Colon (tissue), 2 donors: ENCODE data around the gene GSK3B.

Experiments used
- FAIRE-seq: peaks from 2 replicates; lab custom pipeline; 2012; peaks lifted over from hg19 to GRCh38; lab: Jason Lieb, UNC
- donor health status: control.
- donor health status: control.

GSK3B gene

DNA sequence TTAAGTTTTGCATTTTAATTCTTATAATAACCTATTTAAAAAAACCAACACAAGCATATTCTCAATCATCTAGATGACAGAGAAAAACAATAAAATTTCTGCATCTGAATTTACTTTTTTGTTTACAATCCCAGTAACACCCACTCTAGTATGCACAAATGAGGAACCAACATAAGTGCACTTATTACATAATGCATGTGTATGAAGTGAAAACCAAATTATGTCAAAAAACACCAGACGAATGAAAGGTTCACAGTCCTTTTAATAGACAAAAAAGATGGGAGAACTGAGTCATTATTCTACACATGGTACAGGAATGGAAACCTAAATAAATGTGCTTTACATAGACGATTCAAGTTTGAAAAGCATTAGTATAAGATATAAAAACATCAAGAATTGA lies 220.6 kb downstream of the GSK3B start:
- peak; percentile 58 for FAIRE-seq

GRCh38 chr3:119872773-119873172 lies 221.5 kb downstream of the GSK3B start:
- no peak for FAIRE-seq

GRCh38 chr3:119871571-119871970 lies 222.7 kb downstream of the GSK3B start:
- FAIRE-seq: no peak

DNA sequence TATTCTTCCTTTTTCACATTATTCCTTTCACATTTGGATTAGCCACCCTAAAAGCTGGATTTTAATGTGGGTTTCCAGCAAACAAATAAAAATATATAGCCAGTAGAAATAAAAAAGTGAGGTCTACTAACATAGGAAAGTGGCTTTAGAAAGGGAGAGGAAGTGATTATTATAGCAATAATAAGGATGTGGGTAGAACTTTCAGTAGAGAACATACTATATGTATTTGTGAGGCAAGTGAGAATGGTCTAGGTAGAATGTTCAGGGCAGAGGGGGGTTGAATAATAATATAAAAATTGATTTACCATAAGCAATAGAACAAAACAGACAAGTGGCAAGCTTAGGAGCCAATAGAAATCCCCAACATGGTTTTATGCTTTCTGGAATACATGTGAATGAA lies 223.7 kb downstream of the GSK3B start:
- FAIRE-seq: no peak

DNA sequence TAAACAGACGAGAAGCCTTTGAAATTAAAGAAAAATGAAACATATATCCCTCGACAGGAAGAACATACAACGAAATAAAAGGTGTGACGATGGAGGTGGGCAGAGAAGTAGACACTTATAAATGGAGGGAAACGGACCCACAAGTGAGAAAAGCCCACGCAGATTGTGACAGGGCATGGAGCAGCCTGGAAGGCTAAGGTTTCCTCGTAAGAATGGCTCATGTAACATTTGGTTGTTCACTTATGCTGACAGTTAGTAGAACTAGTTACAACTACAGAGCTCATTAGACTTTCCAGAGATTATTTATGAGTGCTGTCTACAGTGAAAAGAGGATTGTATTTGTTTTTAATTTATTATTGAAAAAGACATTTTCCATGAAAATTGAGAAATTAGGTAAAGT lies 229.8 kb downstream of the GSK3B start:
- no peak for FAIRE-seq

DNA sequence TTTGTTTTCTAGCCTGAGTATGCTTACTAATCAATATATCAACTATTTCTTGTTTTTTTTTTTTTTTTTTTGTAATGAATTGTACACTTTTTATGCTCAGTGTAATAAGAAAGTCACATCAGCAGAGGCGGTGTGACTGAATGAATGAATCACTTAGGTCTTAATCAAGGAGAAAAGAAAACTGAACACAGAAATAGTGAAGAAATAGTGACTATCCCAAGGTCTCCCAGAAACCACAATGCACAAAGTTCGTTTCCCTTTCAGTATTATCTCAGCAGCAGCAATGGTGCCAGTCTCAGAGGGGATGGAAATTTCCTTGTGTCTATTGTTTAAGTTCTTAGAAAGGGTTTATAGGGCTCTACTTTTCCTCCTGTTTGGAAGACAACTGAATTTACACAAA lies 231.6 kb downstream of the GSK3B start:
- no peak for FAIRE-seq

DNA sequence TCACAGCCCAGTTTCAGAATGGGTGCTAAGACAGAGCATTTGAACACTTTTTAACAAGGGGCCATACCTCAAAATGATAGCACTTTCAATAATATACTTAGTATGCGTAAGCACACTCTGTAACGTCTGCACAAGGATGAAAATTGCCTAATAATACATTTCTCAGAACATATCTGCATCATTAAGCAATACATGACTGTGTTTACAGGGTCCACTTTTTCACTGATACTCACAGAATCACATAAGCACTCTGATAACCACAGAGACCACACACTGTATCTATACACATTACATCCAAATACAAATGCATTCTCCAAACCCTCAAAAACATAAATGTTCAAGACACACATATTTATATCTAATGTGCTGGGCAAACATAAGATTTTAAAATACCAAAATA lies 232.6 kb downstream of the GSK3B start:
- FAIRE-seq: no peak

DNA sequence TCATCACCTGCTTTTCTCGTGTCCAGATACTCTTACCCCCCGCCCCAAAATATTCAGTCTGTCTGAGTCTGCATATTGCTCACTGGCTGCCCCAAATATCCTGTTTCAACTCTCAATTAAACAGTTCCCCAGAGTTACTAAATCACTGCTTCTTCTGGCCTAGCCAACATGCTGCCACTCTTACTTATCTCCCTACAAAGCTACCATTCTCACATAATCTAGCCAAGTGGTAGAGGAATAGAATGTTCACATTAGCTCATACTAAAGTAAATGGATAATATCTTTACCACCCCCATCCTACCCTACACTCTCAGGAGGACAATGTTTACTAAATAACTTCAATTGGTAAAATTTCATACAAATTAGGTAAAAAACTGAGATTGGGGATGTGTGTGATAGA lies 234.5 kb downstream of the GSK3B start:
- no peak for FAIRE-seq

DNA sequence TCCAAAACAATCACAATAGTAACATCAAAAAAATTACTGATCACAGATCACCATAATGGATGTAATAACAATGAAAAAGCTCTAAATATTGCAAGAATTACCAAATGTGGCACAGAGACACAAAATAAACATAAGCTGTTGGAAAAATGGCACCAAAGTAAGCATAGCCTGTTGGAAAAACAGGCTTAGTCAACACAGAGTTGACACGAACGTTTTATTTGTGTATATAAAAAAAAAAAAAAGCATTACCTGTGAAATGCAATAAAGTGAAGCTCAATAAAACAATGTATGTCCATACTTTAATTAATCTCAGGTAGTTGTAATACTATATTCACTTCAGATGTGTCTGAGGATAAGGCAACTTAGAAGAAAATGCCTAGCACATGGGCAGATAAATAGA lies 235.3 kb downstream of the GSK3B start:
- FAIRE-seq: no peak

- FAIRE-seq: no peak
These were observed 237.6 kb downstream of the GSK3B start for GRCh38 chr3:119856695-119857094.

DNA sequence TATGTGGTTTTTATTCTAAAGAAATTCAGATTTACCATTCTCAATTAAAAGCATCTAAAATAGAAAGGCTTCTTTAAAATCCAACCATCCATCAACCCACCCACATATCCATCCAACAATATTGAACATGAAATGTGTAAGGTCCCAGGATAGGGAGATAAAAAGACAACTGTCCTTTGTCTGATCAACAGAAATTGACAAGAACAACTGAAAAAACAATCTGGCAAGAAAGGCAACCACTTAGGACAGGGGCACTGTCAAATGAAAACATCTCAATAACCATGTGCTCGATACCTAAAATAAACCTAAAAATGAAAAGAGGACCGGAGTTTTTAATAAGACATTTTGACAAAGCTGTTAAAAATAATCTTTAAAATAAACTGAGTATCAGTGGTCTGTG lies 245.1 kb downstream of the GSK3B start:
- no peak for FAIRE-seq

DNA sequence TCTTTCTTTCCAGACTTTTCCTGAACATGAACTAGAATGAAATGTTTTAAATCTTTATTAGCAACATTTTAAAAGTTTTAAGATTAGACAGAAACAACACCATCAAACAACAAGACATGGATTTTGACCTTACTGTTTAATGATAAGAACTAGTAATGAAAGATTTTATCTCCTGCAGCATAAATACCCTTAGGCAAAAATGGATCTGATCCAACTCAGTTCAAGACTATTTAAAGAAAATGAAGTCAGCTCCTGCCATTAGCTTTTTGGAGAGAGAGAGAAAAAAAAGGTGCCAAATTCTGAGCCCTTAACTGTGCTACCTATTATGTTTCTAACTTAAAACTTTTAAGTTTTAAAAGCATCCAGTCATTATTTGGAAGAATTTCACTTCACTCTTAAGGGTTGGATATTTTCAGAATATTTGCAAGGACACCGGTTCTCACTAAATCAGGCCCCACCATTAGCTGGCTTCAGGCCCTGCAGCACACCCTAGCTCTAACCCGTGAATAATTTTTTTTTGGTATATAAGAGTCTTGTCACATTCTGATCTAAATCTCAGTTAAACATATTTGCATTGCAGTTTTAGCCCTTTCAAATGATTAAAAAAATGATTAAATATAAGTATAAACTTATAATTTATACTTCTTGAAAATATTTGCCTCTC lies 252.3 kb downstream of the GSK3B start:
- no peak for FAIRE-seq

GRCh38 chr3:119835556-119835955 lies 258.7 kb downstream of the GSK3B start:
- no peak for FAIRE-seq

- FAIRE-seq: no peak
These were observed 259.4 kb downstream of the GSK3B start for GRCh38 chr3:119834754-119835370.

- no peak for FAIRE-seq
These were observed 262.3 kb downstream of the GSK3B start for GRCh38 chr3:119831941-119832371.

DNA sequence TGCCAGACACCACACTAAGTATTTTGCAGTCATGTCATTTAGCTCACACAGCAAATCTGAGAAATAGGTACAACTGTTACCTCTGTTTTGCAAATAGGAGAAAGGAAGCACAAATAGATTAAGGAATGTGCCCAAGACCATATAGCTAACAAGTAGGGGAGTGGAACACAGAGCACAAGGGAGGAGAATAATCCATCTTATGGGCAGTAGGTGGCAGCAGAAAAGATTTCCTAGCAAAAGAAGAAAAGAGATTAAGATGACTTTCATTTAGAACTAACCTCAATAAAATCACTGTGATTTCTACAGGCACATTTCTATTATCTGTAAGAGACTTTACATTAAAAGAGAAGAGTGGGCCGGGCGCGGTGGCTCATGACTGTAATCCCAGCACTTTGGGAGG lies 263.2 kb downstream of the GSK3B start:
- no peak for FAIRE-seq

GRCh38 chr3:119829420-119829819 lies 264.8 kb downstream of the GSK3B start:
- no peak for FAIRE-seq

- FAIRE-seq: no peak
These were observed 267.3 kb downstream of the GSK3B start for GRCh38 chr3:119826711-119827608.

DNA sequence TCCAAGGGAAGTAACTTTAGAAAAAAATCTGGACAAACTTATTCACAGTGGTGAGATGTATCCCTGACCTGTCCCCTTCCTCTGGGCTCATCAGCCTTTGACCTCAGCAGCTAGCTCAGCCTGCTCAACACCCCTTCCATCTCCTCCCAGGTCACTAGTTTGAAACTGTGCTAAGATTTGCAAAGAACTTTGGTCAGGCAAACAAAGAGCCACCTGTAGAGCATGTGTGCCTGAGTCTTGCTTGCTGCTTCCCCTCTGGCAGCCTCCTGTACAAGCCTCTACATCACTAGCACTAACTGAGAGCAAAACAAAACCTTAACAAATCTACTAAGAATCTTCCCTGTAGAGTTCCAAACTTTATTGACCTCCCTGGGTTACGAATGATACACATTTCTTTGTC lies 268.4 kb downstream of the GSK3B start:
- FAIRE-seq: no peak

GRCh38 chr3:119819806-119820205 lies 274.4 kb downstream of the GSK3B start:
- no peak for FAIRE-seq

GRCh38 chr3:119818937-119819336 lies 275.3 kb downstream of the GSK3B start:
- FAIRE-seq: no peak

- no peak for FAIRE-seq
These were observed 276.5 kb downstream of the GSK3B start for GRCh38 chr3:119817583-119818363.
